ENCODE results near the gene GPR157.
"Not testable (repeated sequence)": the region's sequence is repeated elsewhere in the genome, so short reads cannot be mapped to it uniquely, and the experiment has no call there.

The GPR157 gene

GRCh38 chr1:9146156-9146555 is 17.3 kb upstream of the GPR157 start:
- no peak overlapping the region for H3K4me3 ChIP-seq (replicated peaks in 1 of 2; ENCODE audit: low read depth in 2 of 2, low read length in 2 of 2)
- DNase-seq (ENCODE audit: low read depth in 2 of 2), result no peak
- no peak for TF ChIP-seq CTCF (IDR thresholded peaks at IDR 0.05; ENCODE audit: low read depth, low read length)

- no peak overlapping the region for H3K4me3 ChIP-seq (replicated peaks in 1 of 2; ENCODE audit: low read depth in 2 of 2, low read length in 2 of 2)
- no peak for TF ChIP-seq CTCF (IDR thresholded peaks at IDR 0.05; ENCODE audit: low read depth, low read length)
- DNase-seq (ENCODE audit: low read depth in 2 of 2), result no peak
Measured at GRCh38 chr1:9145714-9146113, 16.8 kb upstream of the GPR157 start.

GRCh38 chr1:9145021-9145668 is 16.2 kb upstream of the GPR157 start:
- H3K4me3 ChIP-seq (replicated peaks in 1 of 2; ENCODE audit: low read depth in 2 of 2, low read length in 2 of 2), result no peak overlapping the region
- DNase-seq (ENCODE audit: low read depth in 2 of 2), result peak; percentile 23 to 81
- no peak for TF ChIP-seq CTCF (IDR thresholded peaks at IDR 0.05; ENCODE audit: low read depth, low read length)

GRCh38 chr1:9144494-9144893 is 15.6 kb upstream of the GPR157 start:
- not testable (repeated sequence) for H3K4me3 ChIP-seq (replicated peaks in 1 of 2; ENCODE audit: low read depth in 2 of 2, low read length in 2 of 2); DNase-seq (ENCODE audit: low read depth in 2 of 2)

- peak; percentile 65 to 76 for DNase-seq (ENCODE audit: low read depth in 2 of 2)
- H3K4me3 ChIP-seq (replicated peaks in 1 of 2; ENCODE audit: low read depth in 2 of 2, low read length in 2 of 2), result no peak overlapping the region
- TF ChIP-seq CTCF (IDR thresholded peaks at IDR 0.05; ENCODE audit: low read depth, low read length), result no peak
Measured at GRCh38 chr1:9143250-9143649, 14.3 kb upstream of the GPR157 start.

GRCh38 chr1:9139930-9140329 is 11.0 kb upstream of the GPR157 start:
- TF ChIP-seq CTCF (IDR thresholded peaks at IDR 0.05; ENCODE audit: low read depth, low read length), result no peak
- DNase-seq (ENCODE audit: low read depth in 2 of 2), result no peak
- no peak overlapping the region for H3K4me3 ChIP-seq (replicated peaks in 1 of 2; ENCODE audit: low read depth in 2 of 2, low read length in 2 of 2)

- no peak overlapping the region for H3K4me3 ChIP-seq (replicated peaks in 1 of 2; ENCODE audit: low read depth in 2 of 2, low read length in 2 of 2)
- DNase-seq (ENCODE audit: low read depth in 2 of 2), result no peak
- TF ChIP-seq CTCF (IDR thresholded peaks at IDR 0.05; ENCODE audit: low read depth, low read length), result no peak
Measured at GRCh38 chr1:9136932-9137331, 8.0 kb upstream of the GPR157 start.
